HepG2 (cell line): ENCODE results near the gene SPDL1. TPM values are rescaled to one million over a fixed set of nuclear protein-coding genes. Genes with fewer than 3 reads are reported as not detected.
A peak's percentile ranks its signal among the peaks of the same experiment; 100 is the strongest.

Experiments used
- CREM ChIP-seq, 2 experiments: sonication (generic) in 1 of 2; formaldehyde crosslinking in 1 of 2; IDR thresholded peaks; 2 replicates each; pipeline versions ENCODE4 v1.4.0 to v1.6.1; 2016 to 2020; ENCODE audit warnings: antibody characterized with exemption in 1 of 2, mild to moderate bottlenecking in 1 of 2, missing genetic modification reagents in 1 of 2
- EP300 ChIP-seq, 3 experiments: sonication (generic) in 1 of 3; formaldehyde crosslinking in 1 of 3; IDR thresholded peaks; 2 replicates each; pipeline versions ENCODE4 v1.5.1 to v1.6.1; 2011 to 2020; ENCODE audit warnings: low read depth in 2 of 3, low read length in 2 of 3, borderline replicate concordance in 1 of 3, improper control_type of control experiment in 1 of 3, mild to moderate bottlenecking in 1 of 3, missing genetic modification reagents in 1 of 3, moderate library complexity in 1 of 3
- HCFC1 ChIP-seq: fragments of 150-350 bp; IDR thresholded peaks from 2 replicates; pipeline ENCODE4 v1.6.1; 2014; ENCODE audit warnings: low read depth, low read length
- HES4 ChIP-seq: sonication (generic); formaldehyde crosslinking; IDR thresholded peaks from 2 replicates; pipeline ENCODE4 v1.9.0; 2021; ENCODE audit warnings: mild to moderate bottlenecking, missing genetic modification reagents, borderline replicate concordance
- HMG20B ChIP-seq: conservative IDR thresholded peaks from 2 replicates; pipeline ENCODE4 v1.6.1; 2016; ENCODE audit warnings: missing genetic modification reagents, missing compliant biosample characterization
- KAT7 ChIP-seq: IDR thresholded peaks from 2 replicates; pipeline ENCODE4 v1.6.1; 2018; ENCODE audit warnings: borderline replicate concordance, missing compliant biosample characterization
- NFATC3 ChIP-seq: sonication (generic); formaldehyde crosslinking; IDR thresholded peaks from 2 replicates; pipeline ENCODE4 v1.5.1; 2020; ENCODE audit warnings: mild to moderate bottlenecking, missing genetic modification reagents
- NR2C2 ChIP-seq: sonication (generic); formaldehyde crosslinking; IDR thresholded peaks from 2 replicates; pipeline ENCODE4 v1.4.0; 2020; ENCODE audit warnings: missing genetic modification reagents, mild to moderate bottlenecking, moderate library complexity, borderline replicate concordance
- PBX3 ChIP-seq: sonication (generic); formaldehyde crosslinking; IDR thresholded peaks from 2 replicates; pipeline ENCODE4 v1.8.1; 2023; ENCODE audit warnings: missing genetic modification reagents, inconsistent platforms, borderline replicate concordance
- REXO4 ChIP-seq: sonication (generic); formaldehyde crosslinking; IDR thresholded peaks from 2 replicates; pipeline ENCODE4 v1.8.0; 2022; ENCODE audit warnings: missing genetic modification reagents, mild to moderate bottlenecking, borderline replicate concordance
- RFX1 ChIP-seq: fragments of 450-650 bp; IDR thresholded peaks from 2 replicates; pipeline ENCODE4 v1.6.1; 2017
- SKIL ChIP-seq: sonication (generic); formaldehyde crosslinking; IDR thresholded peaks from 2 replicates; pipeline ENCODE4 v1.8.0; 2022; ENCODE audit warnings: missing genetic modification reagents, mild to moderate bottlenecking, moderate library complexity, borderline replicate concordance
- ZNF251 ChIP-seq: sonication (generic); formaldehyde crosslinking; IDR thresholded peaks from 2 replicates; pipeline ENCODE4 v1.9.0; 2021; ENCODE audit warnings: mild to moderate bottlenecking, missing genetic modification reagents
- ZNF318 ChIP-seq: sonication (generic); formaldehyde crosslinking; IDR thresholded peaks from 2 replicates; pipeline ENCODE4 v1.4.0; 2020; ENCODE audit warnings: mild to moderate bottlenecking, missing genetic modification reagents
- ZNF598 ChIP-seq: sonication (generic); formaldehyde crosslinking; IDR thresholded peaks from 2 replicates; pipeline ENCODE4 v1.5.1; 2020; ENCODE audit warnings: mild to moderate bottlenecking, missing genetic modification reagents, borderline replicate concordance
- polyA plus RNA-seq, 8 experiments: library from polyadenylated mRNA; depleted of rRNA in 3 of 8; stranded (reverse) in 7 of 8; unstranded in 1 of 8; fragments of >200 nt; fragmentation: Illumina TruSeq in 4 of 8; extraction: Trizol in 4 of 8; gene quantifications; 2 replicates each; pipeline versions ENCODE4 v1.2.1 to v1.2.3, GENCODE V29; 2011 to 2016; ENCODE audit warnings: low read depth in 4 of 8, missing spikeins in 1 of 8, mixed read lengths in 1 of 8; ENCODE audit not compliant: insufficient read depth in 1 of 8
- total RNA-seq, 5 experiments: library from RNA; depleted of rRNA; stranded (reverse); fragments of >200 nt; fragmentation: Illumina TruSeq; extraction: Trizol; gene quantifications; 2 replicates each; pipeline ENCODE4 v1.2.3, GENCODE V29; 2016; ENCODE audit warnings: low read depth in 1 of 5
- TF ChIP-seq, protein P1 (sequence below): IDR thresholded peaks from 2 replicates; pipeline ENCODE4 v1.6.1; 2012; ENCODE audit warnings: inconsistent platforms

The SPDL1 gene
- total and polyA plus RNA-seq, 2 of the 13 experiments (the other 11 are each of a cell fraction or from before 2014, with no cell fraction given): 10.9 to 36.6 TPM

DNA sequence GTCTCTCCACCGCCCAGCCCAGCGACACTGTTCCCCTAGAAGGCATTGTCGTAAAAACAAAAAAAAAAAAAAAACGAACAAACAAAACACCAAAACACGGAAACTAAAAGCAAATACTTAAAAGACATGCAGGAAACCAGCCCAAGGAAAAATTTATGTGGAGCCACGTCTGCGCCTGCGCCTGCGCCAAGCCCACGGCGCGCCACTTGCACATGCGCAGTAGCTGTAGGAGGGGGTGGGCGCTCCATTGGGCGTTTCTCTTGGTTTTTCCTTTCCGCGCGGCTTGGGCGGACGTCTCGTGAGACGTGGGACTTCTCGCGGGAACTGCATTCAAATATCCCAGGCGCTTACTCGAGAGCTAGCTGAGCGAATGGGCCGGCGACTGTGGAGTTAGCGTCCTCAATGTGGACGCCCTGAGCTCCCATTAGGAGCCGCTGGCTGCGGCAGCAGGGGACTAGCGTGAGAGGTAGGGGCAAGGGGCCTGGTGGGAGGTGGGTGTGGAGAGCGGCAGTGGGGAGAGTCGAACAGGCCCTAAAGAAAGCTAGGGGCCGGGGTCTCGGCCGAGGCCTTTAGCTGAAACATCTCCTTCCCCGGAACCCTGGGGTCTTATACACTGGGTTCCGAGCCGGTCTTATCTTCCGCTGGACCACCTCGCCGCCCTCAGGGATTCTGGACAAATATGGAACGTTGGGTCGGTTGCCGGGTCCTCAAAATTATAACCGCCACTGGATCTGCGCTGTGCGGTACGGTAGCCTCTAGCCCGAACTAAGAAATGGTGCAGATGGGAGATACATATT is at the start of gene SPDL1 (continued):
- TF ChIP-seq RFX1 (no peak), ZNF251 (no peak), PBX3 (no peak), REXO4 (CRISPR knock-in tag) (no peak), NR2C2 (CRISPR knock-in tag) (no peak), ZNF318 (CRISPR knock-in tag) (0 out of 2 replicates have a peak, but pooled peaks have one; percentile 32), SKIL (no peak), HCFC1 (no peak; the same call in 1 of the 2 replicates), HMG20B (no peak), KAT7 (CRISPR knock-in tag) (no peak), CREM (IDR thresholded peaks at IDR 0.05) (no peak; the same call in 1 of the 2 replicates), CREM (CRISPR knock-in tag; IDR thresholded peaks at IDR 0.05) (no peak), HES4 (CRISPR knock-in tag) (peak; percentile 66; the same call in 1 of the 2 replicates), ZNF598 (CRISPR knock-in tag) (no peak), NFATC3 (CRISPR knock-in tag) (no peak), EP300 (IDR thresholded peaks at IDR 0.05; ENCODE audit: low read depth in 2 of 2, low read length in 2 of 2) (no peak), EP300 (CRISPR knock-in tag; IDR thresholded peaks at IDR 0.05; ENCODE audit: borderline replicate concordance) (no peak)
- TF ChIP-seq, protein P1, sequence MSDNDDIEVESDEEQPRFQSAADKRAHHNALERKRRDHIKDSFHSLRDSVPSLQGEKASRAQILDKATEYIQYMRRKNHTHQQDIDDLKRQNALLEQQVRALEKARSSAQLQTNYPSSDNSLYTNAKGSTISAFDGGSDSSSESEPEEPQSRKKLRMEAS: peak; percentile 47; the same call in 1 of the 2 replicates
